TTC549 (cell line): ENCODE results near the gene IGF2BP2.
A peak's percentile ranks its signal among the peaks of the same experiment; 100 is the strongest.
"Not testable (repeated sequence)": the region's sequence is repeated elsewhere in the genome, so short reads cannot be mapped to it uniquely, and the experiment has no call there.

Experiments
- FAIRE-seq: peaks from 2 replicates; lab custom pipeline; 2012; peaks lifted over from hg19 to GRCh38; lab: Jason Lieb, UNC

The IGF2BP2 gene

GRCh38 chr3:185709251-185709955 is 115.4 kb downstream of the IGF2BP2 start:
- no peak for FAIRE-seq

DNA sequence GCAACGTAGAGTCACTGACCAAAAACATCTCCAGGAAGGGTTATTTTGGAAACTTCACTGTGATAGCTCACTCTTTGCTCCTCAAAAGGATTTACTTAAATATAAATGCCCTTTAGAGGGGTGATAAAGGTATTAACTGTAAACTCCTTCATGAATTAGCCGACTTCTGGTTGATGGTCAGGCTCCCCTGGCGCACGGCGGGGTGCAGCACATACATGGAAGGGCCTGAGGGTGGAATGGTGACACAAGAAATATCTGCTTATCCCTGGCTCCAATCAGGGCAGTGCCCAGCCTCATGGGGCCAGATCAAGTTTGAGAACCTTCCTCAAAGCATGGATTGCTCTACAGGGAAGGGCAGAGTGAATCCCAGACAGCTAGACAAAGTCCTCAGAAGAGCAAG is 116.5 kb downstream of the IGF2BP2 start:
- FAIRE-seq = no peak

DNA sequence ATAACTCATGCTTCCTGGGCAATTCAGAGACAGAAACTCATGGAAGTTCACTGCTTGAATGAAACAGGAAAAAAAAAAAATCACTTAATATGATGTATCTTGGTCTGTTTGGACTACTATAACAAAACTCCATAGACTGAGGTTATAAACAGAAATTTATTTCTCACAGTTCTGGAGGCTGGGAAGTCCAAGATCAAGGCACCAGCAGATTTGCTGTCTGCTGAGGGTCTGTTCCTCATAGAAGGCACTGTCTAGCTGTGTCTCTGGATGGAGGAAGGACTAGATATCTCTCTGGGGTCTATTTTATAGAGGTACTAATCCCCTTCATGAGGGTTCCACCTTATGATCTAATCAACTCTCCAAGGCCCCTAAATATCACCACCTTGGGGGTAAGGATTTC is 119.3 kb downstream of the IGF2BP2 start:
- no peak for FAIRE-seq

GRCh38 chr3:185702262-185703225 is 122.3 kb downstream of the IGF2BP2 start:
- FAIRE-seq = no peak

DNA sequence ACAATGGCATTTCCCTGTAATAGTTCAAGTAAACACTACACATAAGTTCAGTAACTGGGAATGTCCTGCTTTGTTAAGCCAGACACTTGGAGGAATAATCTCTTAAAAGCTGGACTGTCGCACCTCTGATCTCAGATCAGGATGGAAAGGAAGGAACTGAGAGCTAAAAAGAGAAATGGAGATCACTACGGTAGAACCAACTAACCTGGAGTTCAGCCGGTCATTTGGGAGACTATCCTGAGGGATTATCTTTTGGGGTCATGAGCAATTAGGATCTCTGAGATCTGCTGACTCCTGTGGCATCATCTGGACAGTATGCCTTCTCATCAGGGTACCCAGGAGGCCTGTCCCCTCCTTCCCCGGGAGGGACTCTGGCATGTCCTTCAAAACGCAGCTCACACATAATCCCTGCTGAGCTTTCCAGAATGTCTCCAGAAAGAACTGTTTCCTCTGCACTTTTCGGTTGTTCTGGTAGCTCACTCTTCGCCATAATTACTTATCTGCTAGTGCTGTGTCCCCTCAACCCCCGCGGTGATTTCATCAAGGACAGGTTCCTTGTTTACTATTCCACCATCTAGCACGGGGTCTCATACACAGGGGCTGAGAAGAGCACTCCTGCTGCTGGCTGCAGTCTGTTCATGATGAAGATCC is 123.1 kb downstream of the IGF2BP2 start:
- FAIRE-seq = no peak

GRCh38 chr3:185699927-185700326 is 124.9 kb downstream of the IGF2BP2 start:
- FAIRE-seq = no peak

GRCh38 chr3:185697228-185697627 is 127.6 kb downstream of the IGF2BP2 start:
- FAIRE-seq = not testable (repeated sequence)

DNA sequence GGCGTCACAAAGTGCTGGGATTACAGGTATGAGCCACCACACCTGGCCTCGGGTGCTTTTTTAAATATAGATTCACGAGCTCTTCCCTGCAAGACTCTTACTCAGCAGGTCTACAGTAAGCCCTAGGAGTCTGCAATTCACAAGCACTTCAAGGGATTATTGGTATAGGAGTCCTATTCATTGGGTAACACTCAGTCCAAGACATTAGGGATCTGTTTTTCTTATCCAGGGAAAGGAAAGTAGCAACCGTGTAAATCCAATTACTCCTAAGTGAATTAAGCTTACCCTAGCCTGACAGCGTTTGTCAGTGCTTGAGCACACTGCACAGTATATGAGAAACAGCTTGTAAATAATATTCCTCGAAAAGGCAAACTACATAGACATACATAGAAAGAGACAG is 128.8 kb downstream of the IGF2BP2 start:
- no peak for FAIRE-seq

DNA sequence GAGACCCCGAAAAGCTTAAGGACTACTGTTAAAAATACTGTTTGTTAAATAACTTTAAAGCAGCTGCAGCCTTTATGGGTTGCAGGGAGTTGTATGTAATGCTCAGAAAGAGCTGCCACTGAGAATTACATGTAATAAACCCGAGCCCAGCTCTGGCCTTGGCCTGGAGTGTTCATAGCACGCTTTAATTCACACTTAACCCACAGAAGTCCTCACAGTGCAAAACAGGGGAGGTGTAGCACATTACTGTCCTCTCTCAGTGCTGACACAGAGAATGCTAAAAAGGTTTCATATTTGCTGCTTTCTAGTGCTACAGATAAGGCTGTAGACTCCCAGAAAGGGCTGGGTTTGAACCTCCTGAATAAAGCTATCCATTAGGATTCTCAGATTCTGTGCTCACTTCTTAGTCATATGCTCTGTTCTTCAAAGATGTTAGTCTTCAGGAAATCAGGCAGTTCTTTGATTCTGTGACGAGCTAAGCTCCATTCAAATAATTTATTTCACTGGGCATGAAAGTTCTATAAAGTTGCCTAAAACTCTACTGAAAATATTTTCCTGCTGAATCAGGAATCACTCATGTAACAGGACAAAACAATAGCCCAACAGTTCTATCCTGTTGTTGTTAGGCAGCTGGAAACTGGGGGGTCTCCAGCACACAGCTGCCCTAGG is 130.7 kb downstream of the IGF2BP2 start:
- no peak for FAIRE-seq

DNA sequence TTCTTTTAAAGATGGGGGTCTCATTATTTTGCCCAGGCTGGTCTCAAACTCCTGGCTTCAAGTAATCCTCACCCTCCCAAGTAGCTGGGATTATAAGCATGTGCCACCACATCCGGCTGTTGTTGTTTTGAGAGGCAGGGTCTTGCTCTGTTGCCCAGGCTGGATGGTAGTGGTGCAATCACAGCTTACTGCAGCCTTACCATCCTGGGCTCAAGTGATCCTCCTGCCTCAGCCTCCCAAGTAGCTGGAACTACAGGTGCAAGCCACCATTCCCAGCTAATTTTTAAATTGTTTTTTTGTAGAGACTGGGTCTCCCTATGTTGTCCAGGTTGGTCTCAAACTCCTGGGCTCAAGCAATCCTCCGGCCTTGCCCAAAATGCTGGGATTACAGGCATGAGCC is 133.2 kb downstream of the IGF2BP2 start:
- no peak for FAIRE-seq

DNA sequence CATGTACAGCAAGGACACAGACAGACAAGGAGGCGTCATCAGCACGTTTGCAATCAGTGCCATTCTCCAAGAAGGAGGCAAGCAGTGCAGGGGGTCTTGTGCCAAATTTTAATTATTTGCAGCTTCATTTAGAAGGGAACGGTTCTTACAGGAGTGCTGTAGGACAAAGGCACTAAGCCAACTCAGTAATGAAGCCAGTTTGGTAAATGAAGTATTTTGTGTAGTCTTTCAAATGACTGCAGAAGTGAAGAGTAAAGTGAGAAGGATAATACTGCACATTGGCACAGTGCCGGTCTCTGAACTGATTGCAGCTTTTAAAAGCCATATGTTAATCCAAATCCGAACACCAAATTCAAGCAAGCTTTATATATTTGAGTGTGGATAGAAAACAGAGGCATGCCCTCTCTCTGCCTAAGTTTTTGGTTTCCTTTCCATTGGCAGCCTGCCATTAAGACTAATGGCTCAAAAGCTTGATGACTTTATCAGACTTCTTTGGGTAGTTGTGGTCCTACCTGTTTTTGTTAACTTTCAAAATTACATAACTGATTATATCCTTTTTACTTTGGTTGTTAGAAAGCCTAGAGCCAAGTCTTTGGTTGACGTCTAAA is 137.5 kb downstream of the IGF2BP2 start:
- no peak for FAIRE-seq

DNA sequence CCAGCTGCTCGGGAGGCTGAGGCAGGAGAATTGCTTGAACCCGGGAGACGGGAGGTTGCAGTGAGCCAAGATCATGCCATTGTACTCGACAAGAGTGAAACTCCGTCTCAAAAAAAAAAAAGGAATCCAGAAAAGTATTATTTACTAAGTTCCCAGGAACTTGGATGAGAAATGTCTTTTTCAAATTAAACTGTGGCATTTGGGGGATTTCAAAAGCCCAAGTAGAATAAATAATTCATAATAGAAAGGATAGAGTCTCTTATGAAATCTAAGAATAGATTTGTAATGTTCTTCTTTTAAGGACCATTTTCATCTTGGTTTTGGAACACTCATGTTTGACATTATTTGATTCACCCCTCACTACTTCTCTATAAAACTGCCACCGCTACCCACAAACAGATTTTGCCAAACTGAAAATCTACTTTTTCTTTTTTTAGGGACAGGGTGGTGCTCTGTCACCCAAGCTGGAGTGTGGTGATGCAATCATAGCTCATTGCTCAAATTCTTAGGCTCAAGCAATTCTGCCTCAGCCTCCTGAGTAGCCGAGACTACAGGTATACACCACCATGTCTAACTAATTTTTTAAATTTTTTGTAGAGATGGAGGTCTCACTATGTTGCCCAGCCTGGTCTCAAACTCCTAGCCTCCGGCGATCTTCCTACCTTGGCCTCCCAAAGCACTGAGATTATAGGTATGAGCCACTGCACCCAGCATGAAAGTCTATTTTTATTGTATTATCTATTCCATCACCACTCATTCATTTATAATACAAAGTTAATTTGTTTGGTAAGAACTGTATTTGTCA is 139.4 kb downstream of the IGF2BP2 start:
- no peak for FAIRE-seq

- FAIRE-seq = no peak
Measured at GRCh38 chr3:185680231-185680630, 144.6 kb downstream of the IGF2BP2 start.

- FAIRE-seq = no peak
Measured at GRCh38 chr3:185678027-185678426, 146.8 kb downstream of the IGF2BP2 start.

DNA sequence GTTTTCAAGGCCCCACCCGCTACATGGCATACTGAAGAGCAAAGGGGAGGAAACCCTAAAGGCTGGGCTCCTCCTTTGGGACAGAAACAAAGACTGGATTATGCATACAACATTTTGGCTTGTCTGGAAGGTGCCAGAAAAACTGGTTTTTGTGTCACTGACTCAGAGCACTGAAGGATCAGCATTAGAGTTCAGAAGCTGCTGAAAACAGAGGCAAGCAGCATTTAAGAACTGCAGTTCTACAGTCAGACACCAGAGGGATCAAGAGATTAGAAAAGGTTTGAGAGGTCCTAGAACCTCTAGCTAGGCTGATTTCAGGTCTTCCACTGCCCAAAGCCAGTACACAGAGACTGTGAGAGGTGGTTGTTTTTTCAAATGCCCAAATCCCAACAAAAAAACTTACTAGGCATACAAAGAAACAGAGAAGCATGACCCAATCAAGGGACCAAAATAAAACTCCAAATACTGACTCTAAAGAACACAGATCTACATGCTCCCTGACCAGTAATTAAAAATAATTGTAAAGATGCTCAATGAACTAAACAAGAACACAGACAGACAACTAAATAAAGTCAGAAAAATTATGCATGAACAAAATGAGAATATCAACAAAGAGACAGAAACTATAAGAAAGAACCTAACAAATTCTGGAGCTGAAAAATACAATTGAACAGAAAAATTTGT is 147.6 kb downstream of the IGF2BP2 start:
- FAIRE-seq = peak; percentile 73

- FAIRE-seq = no peak
Measured at GRCh38 chr3:185667574-185667973, 157.3 kb downstream of the IGF2BP2 start.

DNA sequence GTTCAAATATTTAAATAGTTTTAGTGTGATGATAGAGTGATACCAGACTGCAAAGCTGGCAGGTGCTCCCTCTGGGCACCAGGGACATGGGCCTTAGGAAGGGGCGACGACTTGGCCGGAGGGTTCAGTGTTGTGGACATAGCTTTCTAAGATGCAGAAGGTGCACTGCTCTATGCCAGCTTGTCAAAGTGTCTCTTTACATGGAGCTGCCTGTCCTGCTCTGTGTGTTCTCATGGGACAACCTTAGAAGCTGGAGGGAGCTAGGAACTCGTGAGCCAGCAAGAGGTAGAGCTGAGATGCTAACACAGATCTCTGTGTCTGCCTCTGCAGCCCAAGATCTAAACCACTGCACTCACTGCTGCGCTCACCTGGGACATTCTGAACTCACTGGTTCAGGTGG is 160.9 kb downstream of the IGF2BP2 start:
- no peak for FAIRE-seq

DNA sequence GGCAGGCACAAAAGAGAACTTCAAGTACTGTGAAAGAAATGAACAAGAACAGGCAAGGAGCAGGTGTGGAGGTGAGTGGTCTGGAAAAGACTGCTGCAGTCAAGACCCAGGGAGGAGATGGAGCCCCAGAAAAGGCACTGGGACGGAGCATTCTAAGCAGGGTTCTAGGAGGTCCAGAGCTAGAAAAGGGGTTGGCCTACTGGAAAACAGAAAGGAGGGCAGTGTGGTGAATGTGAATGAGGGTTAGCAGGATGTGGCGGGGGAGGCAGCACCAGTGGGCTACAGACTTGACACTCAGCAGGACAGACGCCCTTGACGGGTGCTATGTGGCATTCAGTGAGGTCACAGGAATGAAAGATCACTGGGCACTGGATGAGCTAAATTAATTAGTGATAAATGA is 163.1 kb downstream of the IGF2BP2 start:
- no peak for FAIRE-seq

- not testable (repeated sequence) for FAIRE-seq
Measured at GRCh38 chr3:185661296-185661695, 163.5 kb downstream of the IGF2BP2 start.
